ENCODE data around the gene RAB40C. TPM values are rescaled to one million over a fixed set of nuclear protein-coding genes. Genes with fewer than 3 reads are reported as not detected.

Gene RAB40C
- total and polyA plus RNA-seq, 2 donors from 2014 or later, result 18.1 to 24.0 TPM

DNA sequence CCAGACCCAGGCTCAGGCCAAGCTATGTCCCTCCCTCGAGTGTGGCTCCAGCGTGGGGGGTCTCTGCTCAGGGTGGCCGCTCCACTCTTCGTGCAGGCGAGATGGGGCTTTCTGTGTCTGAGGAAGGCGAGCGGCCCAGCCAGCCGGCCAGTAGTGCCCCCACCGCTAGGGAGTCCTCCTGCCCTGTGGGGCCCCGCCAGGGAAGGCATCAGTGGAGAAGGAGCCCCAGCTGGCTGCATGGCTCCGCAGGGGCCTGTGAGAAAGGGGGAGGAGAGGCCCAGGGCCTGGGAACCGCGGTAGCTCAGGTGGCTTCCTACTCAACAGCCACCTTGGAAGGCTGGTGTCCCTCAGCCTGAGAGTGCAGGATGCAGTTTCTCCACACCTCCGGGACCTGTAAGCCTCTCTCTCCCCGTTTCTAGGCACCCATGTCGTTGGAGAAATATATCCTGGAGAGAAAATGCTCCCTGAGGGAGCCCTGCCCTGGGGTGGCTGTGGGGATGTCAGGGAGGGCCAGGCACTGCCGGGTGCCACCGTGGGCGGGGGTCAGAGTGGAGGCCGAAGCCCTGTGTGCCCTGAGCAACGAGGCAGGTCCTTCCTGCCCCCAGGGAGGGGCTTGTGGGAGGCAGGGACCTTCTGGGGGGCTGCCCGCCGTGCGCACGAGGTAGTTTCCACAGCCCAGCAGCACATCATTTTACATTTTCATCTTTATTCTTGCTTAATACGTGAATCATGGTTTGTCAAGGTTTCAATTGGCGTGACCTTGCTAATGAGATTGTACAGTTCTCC, 16.8 kb upstream of the RAB40C start:
- H3K9me3 ChIP-seq (ENCODE audit: control insufficient read depth in 2 of 3, insufficient read depth in 1 of 3, low read length in 3 of 3), result no peaks in the 10 kb centered on the region
- intact Hi-C loops (cut with DNase I), result no loop called here
- DNase-seq (no peak), FAIRE-seq (no peak)
- TF ChIP-seq, protein P1, sequence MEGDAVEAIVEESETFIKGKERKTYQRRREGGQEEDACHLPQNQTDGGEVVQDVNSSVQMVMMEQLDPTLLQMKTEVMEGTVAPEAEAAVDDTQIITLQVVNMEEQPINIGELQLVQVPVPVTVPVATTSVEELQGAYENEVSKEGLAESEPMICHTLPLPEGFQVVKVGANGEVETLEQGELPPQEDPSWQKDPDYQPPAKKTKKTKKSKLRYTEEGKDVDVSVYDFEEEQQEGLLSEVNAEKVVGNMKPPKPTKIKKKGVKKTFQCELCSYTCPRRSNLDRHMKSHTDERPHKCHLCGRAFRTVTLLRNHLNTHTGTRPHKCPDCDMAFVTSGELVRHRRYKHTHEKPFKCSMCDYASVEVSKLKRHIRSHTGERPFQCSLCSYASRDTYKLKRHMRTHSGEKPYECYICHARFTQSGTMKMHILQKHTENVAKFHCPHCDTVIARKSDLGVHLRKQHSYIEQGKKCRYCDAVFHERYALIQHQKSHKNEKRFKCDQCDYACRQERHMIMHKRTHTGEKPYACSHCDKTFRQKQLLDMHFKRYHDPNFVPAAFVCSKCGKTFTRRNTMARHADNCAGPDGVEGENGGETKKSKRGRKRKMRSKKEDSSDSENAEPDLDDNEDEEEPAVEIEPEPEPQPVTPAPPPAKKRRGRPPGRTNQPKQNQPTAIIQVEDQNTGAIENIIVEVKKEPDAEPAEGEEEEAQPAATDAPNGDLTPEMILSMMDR (IDR thresholded peaks at IDR 0.05; ENCODE audit: borderline replicate concordance, extremely low read depth, insufficient read depth), result no peak
- no peaks in the 10 kb centered on the region for H3K27me3 ChIP-seq (ENCODE audit: control insufficient read depth, insufficient read depth, low read length)
- no peak overlapping the region for H3K9ac ChIP-seq (ENCODE audit: low read length in 3 of 3)
- H3K4me3 ChIP-seq (ENCODE audit: low read length in 3 of 3), result no peak overlapping the region
- H3K4me1 ChIP-seq (ENCODE audit: control insufficient read depth in 2 of 3, insufficient read depth in 2 of 3, low read depth in 1 of 3, low read length in 3 of 3), result peaks cover 0 to 21% (median 0%) of the 10 kb centered on the region in 3 donors
- no peak overlapping the region for H3K27ac ChIP-seq (ENCODE audit: low read depth in 2 of 2, low read length in 2 of 2)
- H3K36me3 ChIP-seq (ENCODE audit: control insufficient read depth in 2 of 3, insufficient read depth in 3 of 3, low read length in 3 of 3), result peaks cover 0 to 9% (median 4%) of the 10 kb centered on the region in 3 donors

DNA sequence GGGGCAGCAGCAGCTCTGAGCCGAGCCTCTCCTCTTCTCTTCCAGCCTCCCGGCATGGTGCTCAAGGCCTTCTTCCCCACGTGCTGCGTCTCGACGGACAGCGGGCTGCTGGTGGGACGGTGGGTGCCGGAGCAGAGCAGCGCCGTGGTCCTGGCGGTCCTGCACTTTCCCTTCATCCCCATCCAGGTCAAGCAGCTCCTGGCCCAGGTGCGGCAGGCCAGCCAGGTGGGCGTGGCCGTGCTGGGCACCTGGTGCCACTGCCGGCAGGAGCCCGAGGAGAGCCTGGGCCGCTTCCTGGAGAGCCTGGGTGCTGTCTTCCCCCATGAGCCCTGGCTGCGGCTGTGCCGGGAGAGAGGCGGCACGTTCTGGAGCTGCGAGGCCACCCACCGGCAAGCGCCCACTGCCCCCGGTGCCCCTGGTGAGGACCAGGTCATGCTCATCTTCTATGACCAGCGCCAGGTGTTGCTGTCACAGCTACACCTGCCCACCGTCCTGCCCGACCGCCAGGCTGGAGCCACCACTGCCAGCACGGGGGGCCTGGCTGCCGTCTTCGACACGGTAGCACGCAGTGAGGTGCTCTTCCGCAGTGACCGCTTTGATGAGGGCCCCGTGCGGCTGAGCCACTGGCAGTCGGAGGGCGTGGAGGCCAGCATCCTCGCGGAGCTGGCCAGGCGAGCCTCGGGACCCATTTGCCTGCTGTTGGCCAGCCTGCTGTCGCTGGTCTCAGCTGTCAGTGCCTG, 15.7 kb upstream of the RAB40C start:
- TF ChIP-seq, protein P1 (IDR thresholded peaks at IDR 0.05; ENCODE audit: borderline replicate concordance, extremely low read depth, insufficient read depth), result no peak
- no peak overlapping the region for H3K4me3 ChIP-seq (ENCODE audit: low read length in 3 of 3)
- DNase-seq, result no peak
- no peak overlapping the region for H3K9ac ChIP-seq (ENCODE audit: low read length in 3 of 3)
- H3K4me1 ChIP-seq (ENCODE audit: control insufficient read depth in 2 of 3, insufficient read depth in 2 of 3, low read depth in 1 of 3, low read length in 3 of 3), result peaks cover 0 to 11% (median 0%) of the 10 kb centered on the region in 3 donors
- no peaks in the 10 kb centered on the region for H3K27me3 ChIP-seq (ENCODE audit: control insufficient read depth, insufficient read depth, low read length)
- H3K9me3 ChIP-seq (ENCODE audit: control insufficient read depth in 2 of 3, insufficient read depth in 1 of 3, low read length in 3 of 3), result no peaks in the 10 kb centered on the region
- H3K36me3 ChIP-seq (ENCODE audit: control insufficient read depth in 2 of 3, insufficient read depth in 3 of 3, low read length in 3 of 3), result peaks cover 0 to 9% (median 4%) of the 10 kb centered on the region in 3 donors
- intact Hi-C loops (cut with DNase I), result no loop called here
- FAIRE-seq, result no peak
- no peak overlapping the region for H3K27ac ChIP-seq (ENCODE audit: low read depth in 2 of 2, low read length in 2 of 2)

DNA sequence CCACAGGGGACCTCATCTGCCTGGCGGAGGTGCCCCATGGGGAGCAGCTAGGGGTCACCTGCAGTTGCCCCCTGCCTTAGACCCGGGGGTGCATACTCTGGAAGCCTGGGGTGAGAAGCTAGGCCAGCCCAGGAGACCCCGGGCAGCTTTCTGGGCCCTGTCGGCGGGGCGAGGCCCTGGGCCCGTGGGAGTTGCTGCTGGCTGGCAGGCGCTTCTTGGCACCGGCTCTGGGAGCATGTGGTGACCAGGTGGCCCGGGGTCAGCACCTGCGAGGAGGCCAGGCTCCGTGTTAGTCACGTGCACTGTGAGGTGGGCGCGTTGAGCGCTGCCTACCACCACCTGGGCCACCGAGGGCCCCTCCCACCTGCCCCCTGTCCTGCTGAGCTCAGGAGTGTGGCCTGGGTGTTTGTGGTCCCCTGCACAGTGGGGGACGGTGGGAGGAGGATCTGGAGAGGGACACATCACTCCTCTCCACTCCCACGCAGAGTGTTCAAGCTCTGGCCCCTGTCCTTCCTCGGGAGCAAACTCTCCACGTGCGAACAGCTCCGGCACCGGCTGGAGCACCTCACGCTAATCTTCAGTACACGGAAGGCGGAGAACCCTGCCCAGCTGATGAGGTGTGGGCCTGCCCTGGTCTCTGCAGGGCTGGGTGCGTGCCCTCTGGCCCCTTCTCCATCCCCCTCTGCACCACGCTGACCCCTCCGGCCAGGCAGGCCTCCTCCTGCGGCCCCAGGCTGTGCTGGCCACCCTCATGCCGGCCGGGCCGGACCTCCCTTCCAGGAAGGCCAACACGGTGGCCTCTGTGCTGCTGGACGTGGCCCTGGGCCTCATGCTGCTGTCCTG, 14.3 kb upstream of the RAB40C start:
- Histone ChIP-seq H3K27ac (ENCODE audit: low read depth in 2 of 2, low read length in 2 of 2) (no peak overlapping the region), H3K4me1 (ENCODE audit: control insufficient read depth in 2 of 3, insufficient read depth in 2 of 3, low read depth in 1 of 3, low read length in 3 of 3) (peaks cover 0 to 8% (median 0%) of the 10 kb centered on the region in 3 donors), H3K27me3 (ENCODE audit: control insufficient read depth, insufficient read depth, low read length) (no peaks in the 10 kb centered on the region), H3K9ac (ENCODE audit: low read length in 3 of 3) (no peak overlapping the region), H3K9me3 (ENCODE audit: control insufficient read depth in 2 of 3, insufficient read depth in 1 of 3, low read length in 3 of 3) (no peaks in the 10 kb centered on the region), H3K4me3 (ENCODE audit: low read length in 3 of 3) (no peak overlapping the region), H3K36me3 (ENCODE audit: control insufficient read depth in 2 of 3, insufficient read depth in 3 of 3, low read length in 3 of 3) (peaks cover 0 to 9% (median 4%) of the 10 kb centered on the region in 3 donors)
- no peak for DNase-seq
- TF ChIP-seq, protein P1 (IDR thresholded peaks at IDR 0.05; ENCODE audit: borderline replicate concordance, extremely low read depth, insufficient read depth), result no peak
- intact Hi-C loops (cut with DNase I), result no loop called here
- no peak for FAIRE-seq

Measured in kidney (tissue), 14 donors.